HepG2 (cell line): ENCODE measurements around the gene PSMA2. TPM values are rescaled to one million over a fixed set of nuclear protein-coding genes. Genes with fewer than 3 reads are reported as not detected.
A peak's percentile ranks its signal among the peaks of the same experiment; 100 is the strongest.

ENCODE experiments used
- ARID2 ChIP-seq: sonication (generic); formaldehyde crosslinking; IDR thresholded peaks from 2 replicates; pipeline ENCODE4 v1.8.1; 2022; ENCODE audit warnings: mild to moderate bottlenecking, missing genetic modification reagents, borderline replicate concordance
- ATF1 ChIP-seq: IDR thresholded peaks from 2 replicates; pipeline ENCODE4 v1.6.1; 2016; ENCODE audit warnings: mild to moderate bottlenecking, control low read depth
- CEBPB ChIP-seq: IDR thresholded peaks from 2 replicates; pipeline ENCODE4 v1.6.1; 2011; ENCODE audit warnings: low read depth, low read length, improper control_type of control experiment, borderline replicate concordance
- CSRNP2 ChIP-seq: sonication (generic); formaldehyde crosslinking; conservative IDR thresholded peaks from 2 replicates; pipeline ENCODE4 v1.8.0; 2022; ENCODE audit warnings: low read depth, missing genetic modification reagents
- FOXA1 ChIP-seq, 2 experiments: fragments of 450-650 bp in 1 of 2; sonication (generic) in 1 of 2; formaldehyde crosslinking in 1 of 2; IDR thresholded peaks; 2 replicates each; pipeline versions ENCODE4 v1.4.0 to v1.6.1; 2016 to 2020; ENCODE audit warnings: missing genetic modification reagents in 1 of 2
- HOXA3 ChIP-seq: sonication (generic); formaldehyde crosslinking; IDR thresholded peaks from 2 replicates; pipeline ENCODE4 v1.5.0; 2020; ENCODE audit warnings: missing genetic modification reagents
- NFE2L2 ChIP-seq: fragments of 150-350 bp; IDR thresholded peaks from 2 replicates; pipeline ENCODE4 v1.6.1; 2014; ENCODE audit warnings: low read length
- PHF20 ChIP-seq: sonication (generic); formaldehyde crosslinking; IDR thresholded peaks from 2 replicates; pipeline ENCODE4 v1.5.0; 2020; ENCODE audit warnings: mild to moderate bottlenecking, missing genetic modification reagents
- RARG ChIP-seq: sonication (generic); formaldehyde crosslinking; IDR thresholded peaks from 2 replicates; pipeline ENCODE4 v1.4.0; 2020; ENCODE audit warnings: low read depth, mild to moderate bottlenecking, missing genetic modification reagents
- SMAD9 ChIP-seq: sonication (generic); formaldehyde crosslinking; IDR thresholded peaks from 2 replicates; pipeline ENCODE4 v1.5.1; 2020; ENCODE audit warnings: mild to moderate bottlenecking, missing genetic modification reagents
- SRY ChIP-seq: sonication (generic); formaldehyde crosslinking; IDR thresholded peaks from 2 replicates; pipeline ENCODE4 v1.8.0; 2022; ENCODE audit warnings: mild to moderate bottlenecking, missing genetic modification reagents
- TBP ChIP-seq: sonication (generic); formaldehyde crosslinking; IDR thresholded peaks from 2 replicates; pipeline ENCODE4 v1.5.0; 2020; ENCODE audit warnings: missing genetic modification reagents
- TEAD3 ChIP-seq: optimal IDR thresholded peaks from 2 replicates; pipeline ENCODE3; 2016; ENCODE audit warnings: borderline replicate concordance
- ZBTB46 ChIP-seq: sonication (generic); formaldehyde crosslinking; IDR thresholded peaks from 2 replicates; pipeline ENCODE4 v1.4.0; 2020; ENCODE audit warnings: mild to moderate bottlenecking, missing genetic modification reagents, borderline replicate concordance
- ZNF407 ChIP-seq: sonication (generic); formaldehyde crosslinking; IDR thresholded peaks from one replicate; pipeline ENCODE4 v1.5.1; 2020; ENCODE audit warnings: mild to moderate bottlenecking, missing genetic modification reagents; ENCODE audit errors: not compliant biosample characterization
- ZNF446 ChIP-seq: sonication (generic); formaldehyde crosslinking; IDR thresholded peaks from 2 replicates; pipeline ENCODE4 v1.5.0; 2020; ENCODE audit warnings: mild to moderate bottlenecking, missing genetic modification reagents
- ZSCAN29 ChIP-seq: sonication (generic); formaldehyde crosslinking; conservative IDR thresholded peaks from 2 replicates; pipeline ENCODE4 v1.4.0; 2020; ENCODE audit warnings: mild to moderate bottlenecking, missing genetic modification reagents
- polyA plus RNA-seq, 8 experiments: library from polyadenylated mRNA; depleted of rRNA in 3 of 8; stranded (reverse) in 7 of 8; unstranded in 1 of 8; fragments of >200 nt; fragmentation: Illumina TruSeq in 4 of 8; extraction: Trizol in 4 of 8; gene quantifications; 2 replicates each; pipeline versions ENCODE4 v1.2.1 to v1.2.3, GENCODE V29; 2011 to 2016; ENCODE audit warnings: low read depth in 4 of 8, missing spikeins in 1 of 8, mixed read lengths in 1 of 8; ENCODE audit not compliant: insufficient read depth in 1 of 8
- total RNA-seq, 5 experiments: library from RNA; depleted of rRNA; stranded (reverse); fragments of >200 nt; fragmentation: Illumina TruSeq; extraction: Trizol; gene quantifications; 2 replicates each; pipeline ENCODE4 v1.2.3, GENCODE V29; 2016; ENCODE audit warnings: low read depth in 1 of 5

Gene PSMA2
- total and polyA plus RNA-seq, 2 of the 13 experiments (the other 11 are each of a cell fraction or from before 2014, with no cell fraction given) = 125 to 266 TPM

- TF ChIP-seq ZBTB46 (CRISPR knock-in tag) (no peak), TBP (CRISPR knock-in tag) (no peak), TEAD3 (peak; percentile 52), CEBPB (no peak), SMAD9 (CRISPR knock-in tag) (0 out of 2 replicates have a peak, but pooled peaks have one; percentile 64), RARG (CRISPR knock-in tag) (no peak), ARID2 (CRISPR knock-in tag) (no peak), ZNF446 (CRISPR knock-in tag) (no peak), HOXA3 (CRISPR knock-in tag) (peak; percentile 94), SRY (CRISPR knock-in tag) (0 out of 2 replicates have a peak, but pooled peaks have one; percentile 42), ZSCAN29 (CRISPR knock-in tag) (no peak), PHF20 (CRISPR knock-in tag) (peak; percentile 78; the same call in 1 of the 2 replicates), FOXA1 (IDR thresholded peaks at IDR 0.05) (no peak), FOXA1 (CRISPR knock-in tag; IDR thresholded peaks at IDR 0.05) (peak; percentile 32; the same call in 1 of the 2 replicates), CSRNP2 (CRISPR knock-in tag) (no peak), ZNF407 (CRISPR knock-in tag) (peak; percentile 39), NFE2L2 (no peak), ATF1 (CRISPR knock-in tag) (no peak)
Observed at GRCh38 chr7:42911454-42912447, 20.2 kb downstream of the PSMA2 start, which contains the start of gene C7orf25 (continued).
